CMK (cell line): Measurements from ENCODE around the gene RNASE9.
"Not testable (repeated sequence)": the region's sequence is repeated elsewhere in the genome, so short reads cannot be mapped to it uniquely, and the experiment has no call there.

ENCODE experiments used
- DNase-seq: peaks from one replicate; pipeline ENCODE4 v3.0.0-alpha.2; 2010; ENCODE audit warnings: low read depth

The RNASE9 gene

GRCh38 chr14:20572382-20572990 is 11.6 kb upstream of the RNASE9 start:
- DNase-seq, result not testable (repeated sequence)

GRCh38 chr14:20570720-20571119 is 9.9 kb upstream of the RNASE9 start:
- not testable (repeated sequence) for DNase-seq

GRCh38 chr14:20569865-20570264 is 9.0 kb upstream of the RNASE9 start:
- DNase-seq, result not testable (repeated sequence)

GRCh38 chr14:20569066-20569465 is 8.2 kb upstream of the RNASE9 start:
- DNase-seq, result no peak

DNA sequence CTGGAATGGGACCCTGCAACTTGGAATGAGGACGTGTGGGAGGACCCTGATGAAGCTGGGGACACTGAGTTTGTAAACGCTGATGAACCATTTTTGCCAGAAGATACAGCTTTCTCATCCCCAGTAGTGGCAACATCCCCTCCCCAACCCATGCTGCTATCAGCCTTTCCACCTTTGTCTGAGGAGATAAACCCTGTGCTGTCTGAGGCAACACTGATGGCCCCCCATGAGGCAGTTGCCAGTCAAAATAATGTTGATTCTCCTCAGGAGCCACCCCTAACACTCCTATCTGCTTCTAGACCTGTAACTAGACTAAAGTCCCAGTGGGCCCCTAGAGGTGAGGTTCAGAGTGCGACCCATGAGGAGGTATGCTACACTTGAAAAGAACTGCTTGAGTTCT is 7.5 kb upstream of the RNASE9 start:
- no peak for DNase-seq

DNA sequence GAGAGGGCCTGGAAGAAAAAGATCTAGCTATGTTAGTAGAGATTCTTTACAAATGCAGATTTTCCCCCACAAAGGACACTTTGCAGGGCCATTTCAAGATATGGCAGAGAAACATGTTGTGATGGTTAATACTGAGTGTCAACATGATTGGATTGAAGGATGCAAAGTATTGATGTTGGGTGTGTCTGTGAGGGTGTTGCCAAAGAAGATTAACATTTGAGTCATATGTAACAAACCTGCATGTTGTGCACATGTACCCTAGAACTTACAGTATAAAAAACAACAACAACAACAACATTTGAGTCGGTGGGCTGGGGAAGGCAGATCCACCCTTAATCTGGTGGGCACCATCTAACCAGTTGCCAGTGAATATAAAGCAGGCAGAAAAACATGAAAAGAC is 6.4 kb upstream of the RNASE9 start:
- not testable (repeated sequence) for DNase-seq

- DNase-seq, result no peak
Measured at GRCh38 chr14:20564501-20564997, 3.7 kb upstream of the RNASE9 start.

GRCh38 chr14:20563971-20564370 is 3.1 kb upstream of the RNASE9 start:
- no peak for DNase-seq

DNA sequence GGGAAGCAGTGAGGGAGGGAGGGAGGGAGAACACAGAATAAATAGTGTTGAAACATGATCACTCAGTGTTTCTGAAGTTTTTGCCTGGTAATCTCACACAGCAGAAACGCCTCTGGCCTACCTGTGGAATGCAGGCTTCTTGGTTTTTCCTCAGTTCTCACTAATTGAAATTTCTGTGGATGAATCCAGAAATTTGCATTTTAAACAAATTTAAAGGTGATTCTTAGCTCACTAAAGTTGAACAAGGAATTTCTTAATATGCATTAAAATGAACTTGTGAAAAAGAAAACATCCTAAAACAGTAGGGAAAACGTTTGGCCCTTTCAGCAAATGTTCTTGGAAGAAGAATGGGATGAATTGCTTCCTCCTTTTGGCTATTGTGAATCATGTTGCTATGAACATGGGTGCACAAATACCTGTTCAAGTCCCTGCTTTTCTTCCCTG is 1.4 kb downstream of the RNASE9 start:
- DNase-seq, result no peak

DNA sequence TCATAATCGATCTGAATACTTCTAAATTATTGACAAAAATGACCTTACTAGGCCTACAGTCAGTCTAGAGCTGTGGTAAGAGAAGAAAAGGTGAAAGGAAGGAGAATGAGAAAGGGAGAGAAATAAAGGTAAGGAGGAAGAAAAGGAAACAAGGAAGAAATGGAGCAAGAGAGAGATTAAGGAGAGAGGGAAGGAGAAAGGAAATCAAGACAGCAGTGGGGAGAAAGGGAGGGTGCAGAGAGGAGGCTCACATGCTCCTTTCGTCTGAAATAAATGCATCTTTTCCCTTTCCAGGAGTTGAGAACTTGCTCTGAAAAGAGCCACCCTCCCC is 3.7 kb downstream of the RNASE9 start:
- no peak for DNase-seq

GRCh38 chr14:20556500-20557211 is 4.2 kb downstream of the RNASE9 start:
- DNase-seq, result no peak

GRCh38 chr14:20555845-20556244 is 5.0 kb downstream of the RNASE9 start:
- no peak for DNase-seq

GRCh38 chr14:20553024-20553423 is 7.8 kb downstream of the RNASE9 start:
- DNase-seq, result no peak

DNA sequence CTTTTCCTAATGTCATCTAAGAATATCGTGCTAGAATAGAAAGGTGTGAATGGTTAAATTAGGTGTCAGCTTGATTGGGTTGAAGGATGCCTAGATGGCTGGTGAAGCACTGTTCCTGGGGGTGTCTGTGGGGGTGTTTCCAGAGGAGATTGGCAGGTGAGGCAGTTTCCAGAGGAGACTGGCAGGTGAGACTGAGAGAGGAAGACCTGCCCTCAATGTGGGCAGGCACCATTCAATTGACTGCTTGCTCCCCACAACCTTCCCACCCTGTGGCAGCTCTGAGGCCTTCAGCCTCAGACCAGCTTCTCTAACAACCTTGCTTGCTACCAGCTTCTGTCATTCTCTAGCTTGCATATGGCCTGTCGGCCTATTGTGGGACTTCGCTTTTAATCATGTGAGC is 9.2 kb downstream of the RNASE9 start:
- DNase-seq, result no peak

- DNase-seq, result no peak
Measured at GRCh38 chr14:20550926-20551325, 9.9 kb downstream of the RNASE9 start.

DNA sequence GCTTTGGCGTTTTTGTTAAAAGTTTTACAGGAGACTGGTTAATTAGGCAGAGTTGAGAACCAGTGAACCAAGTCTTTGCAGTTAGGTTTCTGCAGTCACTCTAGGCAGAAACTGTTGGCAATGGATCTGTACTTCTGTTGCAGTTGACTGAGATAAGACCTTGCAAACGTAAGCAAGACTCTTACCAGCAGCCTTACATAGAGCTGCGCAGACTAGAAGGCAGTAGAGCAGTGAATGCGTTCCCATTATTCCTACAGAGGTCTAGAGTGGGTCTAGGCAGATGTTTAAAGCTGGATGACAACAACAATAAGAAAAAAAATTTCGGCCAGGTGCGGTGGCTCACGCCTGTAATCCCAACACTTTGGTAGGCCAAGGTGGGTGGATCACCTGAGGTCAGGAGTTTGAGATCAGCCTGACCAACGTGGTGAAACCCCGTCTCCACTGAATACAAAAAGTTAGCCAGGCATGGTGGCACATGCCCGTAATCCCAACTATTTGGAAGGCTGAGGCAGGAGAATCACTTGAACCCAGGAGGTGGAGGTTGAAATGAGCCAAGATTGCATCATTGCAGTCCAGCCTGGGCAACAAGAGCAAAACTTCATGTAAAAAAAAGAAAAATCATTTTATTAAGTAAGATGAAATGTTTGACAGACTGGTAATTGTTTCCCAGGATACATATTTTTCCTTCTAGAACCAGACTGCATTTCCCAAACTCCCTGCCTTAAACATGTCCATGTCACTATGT is 12.3 kb downstream of the RNASE9 start:
- no peak for DNase-seq

DNA sequence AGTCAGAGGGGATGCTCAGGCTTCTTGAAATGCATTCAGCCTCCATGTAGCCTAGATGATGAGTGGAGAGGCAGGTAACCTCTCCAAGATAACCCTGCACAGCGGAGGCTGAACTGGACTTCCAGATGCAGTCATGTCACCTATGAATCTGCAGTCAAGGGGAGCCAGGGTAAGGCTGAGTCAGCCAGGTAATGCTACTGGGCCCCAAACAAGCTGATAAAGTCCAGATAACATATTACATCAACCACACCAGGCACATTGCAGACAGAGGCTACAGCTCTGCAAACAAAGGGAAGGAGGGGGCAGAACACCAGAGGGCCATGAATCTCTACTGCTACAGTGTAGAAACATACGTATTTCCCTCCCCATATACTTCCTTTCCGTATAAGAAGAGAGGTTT is 14.0 kb downstream of the RNASE9 start:
- DNase-seq, result no peak

- no peak for DNase-seq
Measured at GRCh38 chr14:20539906-20540305, 20.9 kb downstream of the RNASE9 start.

- peak; percentile 9 for DNase-seq
Measured at GRCh38 chr14:20530771-20531571, 29.9 kb downstream of the RNASE9 start.

DNA sequence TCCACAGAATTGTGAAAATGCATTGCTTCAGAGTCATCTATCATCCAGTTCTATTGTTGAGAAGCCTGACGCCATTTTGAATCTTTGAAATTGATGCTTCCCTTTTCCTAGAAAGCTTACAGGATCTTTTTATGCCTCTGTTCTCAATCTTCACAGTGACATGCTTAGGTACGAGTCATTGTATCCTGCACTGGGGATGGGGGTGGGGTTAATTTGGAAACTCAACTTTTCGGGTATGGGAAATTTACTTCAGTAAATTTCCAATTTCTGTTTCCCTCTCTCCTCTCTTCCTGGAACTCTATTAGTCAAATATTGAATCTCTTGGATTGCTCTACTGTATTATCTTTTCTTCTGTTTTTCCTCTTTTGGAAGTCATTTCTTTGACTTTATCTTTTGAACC is 31.0 kb downstream of the RNASE9 start:
- DNase-seq, result no peak

- no peak for DNase-seq
Measured at GRCh38 chr14:20524027-20524426, 36.8 kb downstream of the RNASE9 start.

DNA sequence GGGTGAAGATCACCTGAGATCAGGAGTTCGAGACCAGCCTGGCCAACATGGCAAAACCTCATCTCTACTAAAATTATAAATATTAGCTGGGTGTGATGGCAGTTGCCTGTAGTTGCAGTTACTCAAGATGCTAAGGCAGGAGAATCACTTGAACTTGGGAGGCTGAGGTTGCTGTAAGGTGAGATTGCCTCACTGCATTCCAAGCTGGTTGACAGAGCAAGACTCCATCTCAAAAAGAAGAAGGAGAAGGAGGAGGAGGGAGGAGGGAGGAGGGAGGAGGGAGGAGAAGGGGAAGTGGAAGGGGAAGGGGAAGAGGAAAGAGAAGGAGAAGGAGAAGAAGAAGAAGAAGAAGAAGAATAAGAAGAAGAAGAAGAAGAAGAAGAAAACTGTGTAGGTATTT is 38.5 kb downstream of the RNASE9 start:
- no peak for DNase-seq
